G401 (cell line): Measurements from ENCODE around the gene ZSWIM5. TPM values are rescaled to one million over a fixed set of nuclear protein-coding genes. Genes with fewer than 3 reads are reported as not detected.
A peak's percentile ranks its signal among the peaks of the same experiment; 100 is the strongest.
"Not testable (repeated sequence)": the region's sequence is repeated elsewhere in the genome, so short reads cannot be mapped to it uniquely, and the experiment has no call there.

Source experiments
- DNase-seq: peaks from one replicate; pipeline ENCODE4 v3.0.0-alpha.2; 2015; ENCODE audit warnings: low spot score
- in situ Hi-C: cut with HindIII; loops from 2 replicates; pipeline ENCODE4 v1.10.0; 2016; ENCODE audit warnings: low sequenced_read_pairs, mixed read lengths
- total RNA-seq: library from RNA; depleted of rRNA; stranded (reverse); fragments of >200 nt; shearing (Covaris generic); gene quantifications from 2 replicates; pipeline ENCODE4 v1.2.3, GENCODE V29; 2014

Gene ZSWIM5
- total RNA-seq, 1 experiment from 2014 or later = 4.6 TPM

DNA sequence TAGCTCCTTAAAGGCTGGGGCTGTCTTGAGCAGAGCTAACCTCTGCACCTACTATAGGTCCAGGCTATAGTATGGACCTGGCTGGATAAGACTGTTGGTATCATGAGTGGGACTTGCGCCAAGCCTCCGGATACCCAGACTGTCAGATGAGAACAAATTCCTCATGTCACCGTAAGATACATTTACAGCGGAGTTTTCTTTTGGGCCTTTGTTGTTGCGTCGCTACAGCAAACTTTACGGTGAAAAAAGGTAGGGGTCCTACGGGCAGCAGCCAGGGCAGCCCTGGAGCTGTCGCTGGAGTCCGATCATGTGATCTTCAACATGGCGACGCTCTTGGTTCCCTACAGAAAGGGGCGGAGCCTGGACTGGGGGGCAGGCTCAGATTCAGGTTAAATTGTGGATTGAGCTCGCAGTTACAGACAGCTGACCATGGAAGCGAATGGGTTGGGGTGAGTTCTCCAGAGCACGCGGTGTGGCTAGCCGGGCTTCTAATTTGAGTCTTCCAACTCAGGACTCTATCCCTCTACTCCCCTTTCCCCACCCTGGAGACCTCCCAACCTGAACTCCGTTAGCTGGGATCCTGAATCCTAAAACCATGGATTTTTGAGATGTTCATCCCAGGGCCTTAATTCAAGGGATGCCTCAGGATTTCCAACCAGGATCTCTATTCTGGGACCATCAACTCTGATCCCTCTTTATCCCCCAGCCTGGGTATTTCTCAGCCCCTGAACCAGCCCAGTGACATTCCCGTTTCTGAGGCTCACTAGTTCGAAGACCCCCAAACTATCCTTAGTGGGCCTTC lies 194.4 kb downstream of the ZSWIM5 start, which contains the start of gene UROD:
TSS of gene UROD (plus strand) at position 418 of the 802 bp plus-strand sequence. CDS start at position 430, 12 bp downstream.
- in situ Hi-C loops = no loop called here

GRCh38 chr1:45010855-45011811 lies 195.3 kb downstream of the ZSWIM5 start, which contains the start of gene HECTD3:
TSS of gene HECTD3 (minus strand) at chr1:45011324. CDS start at chr1:45011257, 67 bp downstream.
- in situ Hi-C loops = no loop called here
- DNase-seq = peak; percentile 90

More for the DNA sequence above, 194.4 kb downstream of the ZSWIM5 start, which contains the start of gene UROD:
- DNase-seq = peak; percentile 98

- in situ Hi-C loops = no loop called here
- peak; percentile 18 for DNase-seq
Measured at GRCh38 chr1:45009956-45010854, 196.2 kb downstream of the ZSWIM5 start.

- in situ Hi-C loops = no loop called here
- DNase-seq = no peak
Measured at GRCh38 chr1:45009296-45009865, 197.0 kb downstream of the ZSWIM5 start.

- no peak for DNase-seq
- in situ Hi-C loops = no loop called here
Measured at GRCh38 chr1:45008516-45008915, 197.9 kb downstream of the ZSWIM5 start.

- no peak for DNase-seq
- in situ Hi-C loops = no loop called here
Measured at GRCh38 chr1:45008076-45008475, 198.3 kb downstream of the ZSWIM5 start.

DNA sequence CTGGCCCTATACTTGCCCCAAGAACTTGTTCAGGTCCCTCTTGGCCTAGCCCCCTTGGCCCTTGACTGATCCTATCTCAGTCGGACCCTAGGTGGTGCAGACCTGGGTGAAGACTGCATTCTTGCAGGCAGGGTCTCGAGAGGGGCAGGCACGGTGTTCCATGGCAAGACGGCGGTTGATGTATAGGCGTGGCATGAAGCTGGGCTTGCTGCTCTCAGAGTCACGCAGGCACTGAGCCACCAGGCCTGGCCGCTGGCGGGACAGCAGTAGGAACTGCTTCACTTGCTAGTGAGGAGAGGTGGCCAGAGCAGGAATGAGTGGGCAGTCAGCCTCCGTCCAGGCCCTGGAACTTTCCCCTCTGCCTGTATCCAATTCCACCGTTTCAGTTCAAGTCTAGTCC lies 199.1 kb downstream of the ZSWIM5 start:
- in situ Hi-C loops = no loop called here

DNA sequence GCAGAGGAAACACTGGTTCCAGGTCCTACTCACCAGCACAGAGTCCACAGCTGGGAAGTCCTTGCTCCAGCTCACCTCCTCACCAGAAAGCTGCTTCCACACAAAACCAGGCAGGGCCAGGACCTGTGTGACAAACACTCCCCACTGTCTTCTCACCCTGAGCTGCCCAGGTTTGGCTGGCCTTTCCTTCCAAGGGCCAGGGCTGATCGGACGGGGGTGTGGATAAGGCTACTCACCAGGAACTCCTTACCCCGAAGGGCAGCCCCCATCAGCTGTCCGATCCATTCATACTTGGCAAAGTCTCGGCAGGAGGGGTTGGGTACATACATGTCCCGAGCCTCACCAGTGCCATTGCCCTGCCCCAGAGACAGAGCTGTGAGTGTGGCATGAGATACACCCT lies 200.6 kb downstream of the ZSWIM5 start:
- in situ Hi-C loops = no loop called here

More for the DNA sequence above, 199.1 kb downstream of the ZSWIM5 start:
- DNase-seq = no peak

DNA sequence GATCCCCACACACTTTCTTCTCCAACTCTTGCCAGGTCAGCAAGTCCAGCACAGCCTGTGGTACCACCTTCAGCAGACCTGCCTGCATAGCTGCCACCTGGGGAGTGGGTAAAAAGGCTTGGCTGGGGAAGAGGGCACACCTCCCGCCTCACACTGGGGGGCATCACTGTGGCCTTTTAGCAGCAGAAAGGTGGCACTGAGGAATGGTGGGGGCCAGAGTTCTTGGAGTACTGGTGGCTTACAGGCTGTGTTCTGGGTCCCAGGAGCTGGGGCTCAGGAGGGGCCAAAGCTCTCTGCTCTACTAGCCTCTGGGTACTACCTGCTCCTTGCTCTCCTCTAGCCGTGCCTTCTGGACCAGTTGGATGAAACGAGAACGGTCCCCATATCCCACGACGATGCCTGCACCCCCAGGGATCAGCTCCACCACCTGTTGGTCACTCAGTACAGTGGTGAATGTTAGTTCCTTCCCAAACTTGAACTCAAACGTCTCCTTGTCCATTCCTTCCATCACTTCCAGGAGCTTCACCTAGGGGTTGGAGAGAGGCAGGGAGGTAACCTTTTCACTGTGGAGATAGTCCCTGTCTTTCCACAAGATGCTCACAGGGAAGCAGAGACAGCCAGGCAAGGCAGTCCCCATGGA lies 202.0 kb downstream of the ZSWIM5 start:
- no peak for DNase-seq
- in situ Hi-C loops = no loop called here

More for the DNA sequence above, 200.6 kb downstream of the ZSWIM5 start:
- no peak for DNase-seq

- in situ Hi-C loops = no loop called here
- no peak for DNase-seq
Measured at GRCh38 chr1:45003741-45004140, 202.7 kb downstream of the ZSWIM5 start.

DNA sequence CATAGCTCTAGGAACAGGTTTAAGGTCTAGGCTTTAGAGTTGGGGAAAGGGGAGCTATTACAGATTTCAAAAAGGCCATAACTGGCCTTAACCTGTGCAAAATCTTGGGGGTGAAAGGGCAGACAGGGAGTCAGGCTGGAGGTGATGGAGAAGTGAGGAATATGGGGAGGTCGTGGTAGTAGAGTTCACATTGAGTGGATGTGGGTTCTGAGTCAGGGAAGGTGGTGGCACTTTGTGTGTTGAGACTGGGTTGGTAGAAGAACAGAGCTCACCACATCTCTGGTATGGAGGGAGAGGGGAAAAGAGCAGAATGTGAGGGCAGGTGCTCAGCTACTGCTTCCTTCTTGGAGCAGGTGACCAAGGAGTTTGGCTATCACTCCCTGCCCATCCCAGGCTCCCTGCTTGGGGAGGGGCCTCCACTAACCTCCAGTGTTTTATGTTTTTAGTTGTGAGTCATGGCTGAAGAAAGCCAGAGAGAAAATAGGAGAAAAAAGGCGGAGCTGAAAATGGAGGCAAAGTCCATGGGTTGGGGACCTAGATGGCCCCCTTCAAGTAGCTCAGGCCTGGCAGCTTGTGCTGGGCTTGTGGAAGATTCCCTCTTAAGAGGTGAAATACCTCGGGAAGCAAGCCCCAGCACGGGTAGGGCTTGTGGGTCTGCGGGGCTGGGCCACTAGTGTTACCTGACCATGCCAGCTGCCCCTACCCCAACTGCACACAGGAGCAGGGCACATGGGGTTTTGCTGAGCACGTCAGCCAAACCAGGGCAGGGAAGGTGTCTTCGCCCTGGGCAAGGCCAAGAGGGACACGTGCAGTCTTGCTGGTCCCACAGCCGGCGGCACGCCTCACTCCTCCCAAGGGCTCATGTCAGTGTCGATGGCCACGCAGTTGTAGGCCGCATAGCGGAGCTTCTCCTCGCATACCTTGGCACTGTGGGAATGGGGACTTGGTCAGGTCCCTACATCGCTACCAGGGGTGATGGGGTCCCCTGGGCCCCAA lies 203.5 kb downstream of the ZSWIM5 start:
- no peak for DNase-seq
- in situ Hi-C loops = no loop called here

DNA sequence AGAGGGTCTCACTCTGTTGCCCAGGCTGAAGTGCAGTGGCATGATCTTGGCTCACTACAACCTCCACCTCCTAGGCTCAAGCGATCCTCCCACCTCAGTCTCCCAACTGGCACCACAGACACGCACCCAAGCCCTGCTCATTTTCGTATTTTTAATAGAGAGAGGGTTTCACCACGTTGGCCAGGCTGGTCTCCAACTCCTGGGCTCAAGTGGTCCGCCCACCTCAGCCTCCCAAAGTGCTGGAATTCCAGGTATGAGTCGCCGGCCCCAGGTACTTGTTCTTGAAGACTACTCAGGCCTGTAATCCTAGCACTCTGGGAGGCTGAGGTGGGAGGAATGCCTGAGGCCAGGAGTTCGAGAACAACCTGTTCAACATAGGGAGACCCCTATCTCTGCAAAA lies 204.8 kb downstream of the ZSWIM5 start:
- DNase-seq, in situ Hi-C loops: not testable (repeated sequence)

GRCh38 chr1:45001011-45001481 lies 205.4 kb downstream of the ZSWIM5 start:
- in situ Hi-C loops = no loop called here
- no peak for DNase-seq

- in situ Hi-C loops = no loop called here
- DNase-seq = no peak
Measured at GRCh38 chr1:44999232-44999631, 207.2 kb downstream of the ZSWIM5 start.

- in situ Hi-C loops = no loop called here
- DNase-seq = no peak
Measured at GRCh38 chr1:44995467-44996238, 210.8 kb downstream of the ZSWIM5 start.

DNA sequence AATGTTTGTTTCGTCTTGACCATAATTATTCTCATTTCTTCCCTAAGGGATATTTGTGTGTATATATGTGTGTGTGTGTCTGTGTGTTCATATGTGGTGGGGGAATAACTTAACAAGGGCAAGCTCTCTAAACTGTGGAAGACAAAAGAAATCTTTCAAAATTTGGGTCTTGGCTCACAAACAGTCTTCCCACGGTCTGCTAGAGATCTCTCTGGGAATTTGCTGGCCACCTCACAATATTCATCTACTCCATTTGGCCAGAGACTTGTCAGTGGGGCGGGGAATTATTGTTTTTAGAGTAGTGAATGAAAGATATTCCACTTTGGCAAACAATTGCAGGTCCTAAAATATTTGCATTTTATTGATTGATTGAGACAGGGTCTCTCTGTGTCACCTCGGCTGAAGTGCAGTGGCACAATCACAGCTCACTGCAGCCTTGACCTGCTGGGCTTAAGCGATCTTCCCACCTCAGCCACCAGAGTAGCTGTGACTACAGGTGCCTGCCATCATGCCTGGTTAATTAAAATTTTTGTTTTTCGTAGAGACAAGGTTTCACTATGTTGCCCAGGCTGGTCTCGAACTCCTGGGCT lies 212.0 kb downstream of the ZSWIM5 start:
- in situ Hi-C loops = no loop called here
- DNase-seq = no peak
